Subcutaneous adipose tissue (tissue), 4 donors: Measurements from ENCODE around the gene ZNF507. TPM values are rescaled to one million over a fixed set of nuclear protein-coding genes. Genes with fewer than 3 reads are reported as not detected.

Experiments
- CTCF ChIP-seq: fragments of 450-650 bp; IDR thresholded peaks from one replicate; pipeline ENCODE4 v1.5.1; 2016; ENCODE audit warnings: low read depth, mild to moderate bottlenecking, control low read depth, antibody characterized with exemption, moderate library complexity
- total RNA-seq, 4 donors: library from RNA; depleted of rRNA; stranded (reverse); fragments of >200 nt; gene quantifications; one replicate each; pipeline ENCODE4 v1.1.0, GENCODE V29; 2016

The ZNF507 gene
- total RNA-seq, 4 donors from 2014 or later = 14.1 to 22.0 (median 20.3) TPM

GRCh38 chr19:32350987-32351348, 5.6 kb downstream of the ZNF507 start:
- no peak for TF ChIP-seq CTCF

GRCh38 chr19:32352241-32352630, 6.8 kb downstream of the ZNF507 start:
- TF ChIP-seq CTCF = no peak

- no peak for TF ChIP-seq CTCF
Measured at GRCh38 chr19:32354345-32354744, 8.9 kb downstream of the ZNF507 start.

GRCh38 chr19:32355309-32355708, 9.9 kb downstream of the ZNF507 start:
- TF ChIP-seq CTCF = no peak

- TF ChIP-seq CTCF = no peak
Measured at GRCh38 chr19:32357720-32358119, 12.3 kb downstream of the ZNF507 start.

- TF ChIP-seq CTCF = no peak
Measured at GRCh38 chr19:32358321-32358720, 12.9 kb downstream of the ZNF507 start.

- no peak for TF ChIP-seq CTCF
Measured at GRCh38 chr19:32359581-32359980, 14.2 kb downstream of the ZNF507 start.
